Stomach (tissue), 9 donors: ENCODE data around the gene CALHM1. TPM values are rescaled to one million over a fixed set of nuclear protein-coding genes. Genes with fewer than 3 reads are reported as not detected.

Source experiments
- DNase-seq, 2 donors: peaks; one replicate each; pipeline versions ENCODE4 v3.0.0 to v3.0.0-alpha.2; 2013 to 2019
- H3K27ac ChIP-seq, 5 donors: fragments of 200-600 bp in 4 of 5; sonication (generic) in 4 of 5; one replicate each; pipeline ENCODE4 v1.5.1; 2013 to 2019; ENCODE audit warnings: mild to moderate bottlenecking in 1 of 5, moderate library complexity in 1 of 5
- H3K27me3 ChIP-seq, 3 donors: fragments of 200-600 bp; sonication (generic); one replicate each; pipeline ENCODE4 v1.5.1; 2017 to 2019; ENCODE audit warnings: mixed run types in 1 of 3
- H3K36me3 ChIP-seq, 4 donors: fragments of 200-600 bp; sonication (generic); 1 replicate in 3 of 4; 2 replicates in 1 of 4; pipeline ENCODE4 v1.5.1; 2016 to 2019
- H3K4me1 ChIP-seq, 4 donors: fragments of 200-600 bp; sonication (generic); one replicate each; pipeline ENCODE4 v1.5.1; 2016 to 2019
- H3K4me3 ChIP-seq, 4 donors: fragments of 200-600 bp; sonication (generic) in 3 of 4; one replicate each; pipeline ENCODE4 v1.5.1; 2016 to 2019; ENCODE audit warnings: mild to moderate bottlenecking in 1 of 4
- H3K9me3 ChIP-seq, 4 donors: fragments of 200-600 bp; sonication (generic); one replicate each; pipeline ENCODE4 v1.5.1; 2016 to 2019
- CTCF ChIP-seq, 7 experiments: fragments of 450-650 bp in 4 of 7; fragments of 200-600 bp in 3 of 7; sonication (generic) in 3 of 7; IDR thresholded peaks; one replicate each; pipeline ENCODE4 v1.5.1; 2016 to 2019; ENCODE audit warnings: antibody characterized with exemption in 7 of 7, control low read depth in 2 of 7, mild to moderate bottlenecking in 1 of 7
- EP300 ChIP-seq: sonication (generic); formaldehyde crosslinking; IDR thresholded peaks from one replicate; pipeline ENCODE4 v1.6.1; 2017; ENCODE audit warnings: antibody characterized with exemption
- POLR2A ChIP-seq, 4 donors: fragments of 450-650 bp; IDR thresholded peaks; one replicate each; pipeline ENCODE4 v1.6.1; 2016; ENCODE audit warnings: antibody characterized with exemption in 4 of 4, control low read depth in 2 of 4, mild to moderate bottlenecking in 1 of 4, moderate library complexity in 1 of 4
- POLR2AphosphoS5 ChIP-seq, 3 donors: sonication (generic); formaldehyde crosslinking; IDR thresholded peaks; one replicate each; pipeline ENCODE4 v1.6.1; 2016; ENCODE audit warnings: antibody characterized with exemption in 3 of 3
- WGBS, 5 donors: extraction: QIAGEN DNeasy Blood & Tissue Kit in 3 of 5; methylation state at CpG; one replicate each; pipeline versions ENCODE4 v1.1.5 to v1.1.7; 2013 to 2018; 5-methylcytosine and 5-hydroxymethylcytosine counted together
- intact Hi-C: fragments of 100-400 bp; cut with DNase I; formaldehyde crosslinking; loops from one replicate; pipeline ENCODE4 v1.15.1; 2023; ENCODE audit warnings: low total_unique reads
- polyA plus RNA-seq, 3 donors: library from polyadenylated mRNA; stranded (reverse); fragments of 200-250 nt; gene quantifications; one replicate each; pipeline ENCODE4 v1.2.3, GENCODE V29; 2013
- total RNA-seq, 5 donors: library from RNA; depleted of rRNA; stranded (reverse); fragments of >200 nt; gene quantifications; one replicate each; pipeline versions ENCODE4 v1.1.0 to v1.2.3, GENCODE V29; 2014 to 2016
- donor health status: healthy with polysubstance abuse.
- donor health status: Bipolar disorder and iron deficiency.
- donor health status: healthy.

Gene CALHM1
- total and polyA plus RNA-seq, 8 donors: not detected

- TF ChIP-seq CTCF (IDR thresholded peaks at IDR 0.05) (peak in 5 of 7 experiments; percentile 18 to 61 (median 43)), EP300 (no peak), POLR2AphosphoS5 (IDR thresholded peaks at IDR 0.05) (no peak), POLR2A (IDR thresholded peaks at IDR 0.05) (no peak)
- Histone ChIP-seq H3K4me3 (no peak overlapping the region), H3K36me3 (no peaks in the 10 kb centered on the region), H3K9me3 (no peaks in the 10 kb centered on the region), H3K4me1 (peaks cover 0 to 14% (median 5%) of the 10 kb centered on the region in 4 donors), H3K27ac (no peak overlapping the region), H3K27me3 (peaks cover 0 to 6% (median 0%) of the 10 kb centered on the region in 3 donors)
- WGBS, 5 donors: 45 to 57% (median 55%) methylated on average over 11 to 12 of the region's 12 CpGs
- intact Hi-C loops: loop anchor here (5.0 kb wide), 1 partner anchor 65 kb away; no protein-coding TSS in a partner anchor
- DNase-seq: peak in 1 of 2 donors; percentile 83
These were observed 23.4 kb upstream of the CALHM1 start for GRCh38 chr10:103481974-103482531.

GRCh38 chr10:103480521-103480920 is 21.8 kb upstream of the CALHM1 start:
- WGBS, 5 donors: 66 to 86% (median 71%) methylated on average over 3 to 5 of the region's 5 CpGs
- H3K27ac ChIP-seq: no peak overlapping the region
- intact Hi-C loops: loop anchor here (5.0 kb wide), 1 partner anchor 63 kb away; no protein-coding TSS in a partner anchor
- no peaks in the 10 kb centered on the region for H3K36me3 ChIP-seq
- TF ChIP-seq EP300 (no peak), POLR2A (IDR thresholded peaks at IDR 0.05) (no peak), POLR2AphosphoS5 (IDR thresholded peaks at IDR 0.05) (no peak), CTCF (IDR thresholded peaks at IDR 0.05) (no peak)
- peaks cover 0 to 9% (median 2%) of the 10 kb centered on the region in 4 donors for H3K4me1 ChIP-seq
- no peak for DNase-seq
- peaks cover 0 to 6% (median 0%) of the 10 kb centered on the region in 3 donors for H3K27me3 ChIP-seq
- no peaks in the 10 kb centered on the region for H3K9me3 ChIP-seq
- no peak overlapping the region for H3K4me3 ChIP-seq

- intact Hi-C loops: no loop called here
- TF ChIP-seq POLR2A (IDR thresholded peaks at IDR 0.05): no peak
- no peak for TF ChIP-seq EP300
- no peak for TF ChIP-seq CTCF (IDR thresholded peaks at IDR 0.05)
- TF ChIP-seq POLR2AphosphoS5 (IDR thresholded peaks at IDR 0.05): no peak
- Histone ChIP-seq H3K27ac (no peak within 1 kb of the TSS), H3K9me3 (no peaks in the 10 kb centered on the region), H3K4me1 (peaks cover 0 to 8% (median 0%) of the 10 kb centered on the region in 4 donors), H3K4me3 (no peak within 1 kb of the TSS), H3K36me3 (no peaks in the 10 kb centered on the region), H3K27me3 (peaks cover 0 to 6% (median 0%) of the 10 kb centered on the region in 3 donors)
- DNase-seq: peak; percentile 38 to 61
- 35 to 59% (median 50%) methylated on average over 7 of the region's 7 CpGs for WGBS, 5 donors
These were observed 20.4 kb upstream of the CALHM1 start, which contains the start of gene CALHM3 for GRCh38 chr10:103479135-103479534. TSS of gene CALHM3 (minus strand) at chr10:103479240. CDS start at chr10:103479032, 208 bp downstream.

GRCh38 chr10:103478671-103479070 is 20.0 kb upstream of the CALHM1 start:
- H3K27ac ChIP-seq: no peak overlapping the region
- H3K9me3 ChIP-seq: no peaks in the 10 kb centered on the region
- peaks cover 0 to 6% (median 0%) of the 10 kb centered on the region in 3 donors for H3K27me3 ChIP-seq
- DNase-seq: no peak
- intact Hi-C loops: no loop called here
- no peak overlapping the region for H3K4me3 ChIP-seq
- WGBS, 5 donors: 83 to 93% (median 89%) methylated on average over 13 to 22 of the region's 22 CpGs
- TF ChIP-seq CTCF (IDR thresholded peaks at IDR 0.05): no peak
- TF ChIP-seq POLR2AphosphoS5 (IDR thresholded peaks at IDR 0.05): no peak
- no peak for TF ChIP-seq POLR2A (IDR thresholded peaks at IDR 0.05)
- no peak for TF ChIP-seq EP300
- H3K36me3 ChIP-seq: no peaks in the 10 kb centered on the region
- H3K4me1 ChIP-seq: peaks cover 0 to 8% (median 0%) of the 10 kb centered on the region in 4 donors
